GM19372 (cell line): Measurements from ENCODE around the gene ZSCAN4.

Experiments
- ATAC-seq: cut with Tn5 transposase; IDR thresholded peaks from one replicate; pipeline ENCODE4 v1.9.1; 2021; ENCODE audit warnings: mild to moderate bottlenecking, low read depth, moderate library complexity; ENCODE audit not compliant: unreplicated experiment

The ZSCAN4 gene

GRCh38 chr19:57668635-57669034 lies at the start of gene ZSCAN4:
ZSCAN4 (plus strand) TSS chr19:57668935; CDS start chr19:57676146, 7,211 bp downstream.
- ATAC-seq = no peak

GRCh38 chr19:57620673-57621348 lies 47.9 kb upstream of the ZSCAN4 start:
- ATAC-seq = no peak

- no peak for ATAC-seq
Measured at GRCh38 chr19:57623091-57623490, 45.6 kb upstream of the ZSCAN4 start.

DNA sequence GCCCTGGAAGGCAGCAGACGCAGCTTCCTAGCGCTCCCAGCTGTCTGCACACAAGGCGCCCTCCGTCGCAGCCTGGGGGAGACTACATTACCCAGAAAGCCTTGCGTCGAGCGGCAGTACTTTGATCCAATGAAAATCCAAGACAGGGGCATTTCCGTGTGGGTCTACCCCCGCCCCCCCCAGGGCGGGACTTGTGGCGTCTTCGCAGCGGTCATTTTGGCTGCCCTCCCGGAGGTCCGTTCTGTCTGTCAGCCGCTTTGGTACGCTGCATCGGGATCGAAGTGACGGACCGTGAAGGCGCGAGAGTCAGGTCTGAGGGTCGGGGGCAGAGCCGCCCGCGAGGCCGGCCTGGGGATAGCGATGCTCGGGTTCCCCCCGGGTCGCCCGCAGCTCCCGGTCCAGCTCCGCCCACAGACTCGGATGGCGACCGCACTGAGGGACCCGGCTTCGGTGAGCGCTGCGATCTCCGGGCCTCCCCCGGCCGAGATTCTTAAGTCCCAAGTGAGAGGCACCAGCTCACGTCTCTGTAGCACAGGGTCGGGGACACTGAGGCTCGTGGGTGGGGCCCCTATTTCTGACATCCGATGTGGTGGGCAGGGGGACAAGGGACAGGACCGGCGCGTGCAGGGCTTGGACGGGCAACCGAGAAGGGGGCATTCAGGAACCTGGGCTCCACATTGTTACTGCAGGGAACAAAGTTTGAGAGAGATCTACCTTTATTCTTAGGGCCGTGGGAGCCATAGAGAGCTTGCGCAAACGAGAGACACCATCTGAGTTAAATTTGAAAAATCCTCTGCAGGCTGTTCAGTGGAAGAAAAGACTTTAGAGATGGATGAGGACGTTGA lies 35.5 kb upstream of the ZSCAN4 start, which contains the start of gene ZNF211:
TSS of gene ZNF211 (plus strand) at position 182 of the 845 bp plus-strand sequence. CDS start at position 361, 179 bp downstream.
- ATAC-seq = peak; percentile 84

- no peak for ATAC-seq
Measured at GRCh38 chr19:57633832-57634131, 35.0 kb upstream of the ZSCAN4 start.

GRCh38 chr19:57637379-57637778 lies 31.4 kb upstream of the ZSCAN4 start:
- ATAC-seq = no peak

DNA sequence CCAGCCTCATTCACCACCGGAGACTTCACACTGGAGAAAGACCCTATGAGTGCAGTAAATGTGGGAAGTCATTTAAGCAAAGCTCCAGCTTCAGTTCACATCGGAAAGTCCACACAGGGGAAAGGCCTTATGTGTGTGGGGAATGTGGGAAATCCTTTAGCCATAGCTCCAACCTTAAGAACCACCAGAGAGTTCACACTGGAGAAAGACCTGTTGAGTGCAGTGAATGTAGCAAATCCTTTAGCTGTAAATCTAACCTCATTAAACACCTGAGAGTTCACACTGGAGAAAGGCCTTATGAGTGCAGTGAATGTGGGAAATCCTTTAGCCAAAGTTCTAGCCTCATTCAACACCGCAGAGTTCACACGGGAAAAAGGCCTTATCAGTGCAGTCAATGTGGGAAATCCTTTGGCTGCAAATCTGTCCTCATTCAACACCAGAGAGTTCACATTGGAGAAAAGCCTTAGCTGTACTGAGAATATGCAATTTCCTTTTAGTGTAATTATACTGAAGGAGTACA lies 27.0 kb upstream of the ZSCAN4 start:
- no peak for ATAC-seq

DNA sequence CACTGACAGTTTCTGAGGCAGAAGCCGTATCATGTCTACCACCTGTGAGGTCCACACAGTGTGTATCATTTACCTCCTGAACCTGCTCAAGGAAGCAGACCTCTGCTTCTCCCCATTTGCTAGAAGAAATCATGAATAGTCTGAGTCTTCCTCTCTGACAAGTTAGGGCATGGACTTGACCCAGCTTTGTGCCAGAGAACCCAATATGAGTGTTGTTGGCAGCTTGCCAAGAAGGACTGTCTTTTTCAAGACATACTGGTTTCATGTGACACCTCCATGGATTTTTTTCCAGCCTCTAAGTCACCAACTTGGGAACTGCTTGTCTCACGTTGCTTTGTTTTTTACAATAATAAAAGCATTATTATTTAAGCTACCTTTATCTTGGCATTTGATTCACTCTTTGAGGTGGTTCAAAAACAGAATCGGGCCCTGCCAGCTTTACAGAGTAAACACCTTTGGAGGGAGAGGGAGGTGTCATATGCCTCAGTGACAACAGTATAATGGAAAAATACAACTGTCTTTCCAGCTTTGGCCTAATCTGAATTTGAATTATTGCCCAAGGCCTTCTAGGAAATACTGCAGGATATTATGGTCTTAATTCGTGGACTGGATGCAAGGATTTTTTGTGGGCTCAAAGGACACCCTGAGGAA lies 26.2 kb upstream of the ZSCAN4 start:
- ATAC-seq = no peak

DNA sequence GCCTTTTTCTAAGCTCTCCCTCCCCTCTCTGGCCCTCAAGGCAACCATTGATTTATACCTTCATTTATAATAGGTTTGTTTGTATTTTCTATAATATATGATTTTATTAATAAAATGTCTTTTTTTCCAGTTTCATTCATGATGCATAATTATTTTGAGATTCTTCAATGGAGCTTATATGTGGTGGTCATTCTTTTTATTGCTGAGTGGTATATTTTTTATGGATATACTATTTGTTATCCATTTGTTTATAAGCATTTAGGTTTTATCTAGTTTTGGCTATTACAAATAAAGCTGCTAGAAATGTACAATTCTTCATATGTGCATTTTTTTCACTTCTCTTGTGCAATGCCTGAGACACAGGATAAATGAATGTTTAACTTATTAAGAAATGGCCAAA lies 25.0 kb upstream of the ZSCAN4 start:
- no peak for ATAC-seq

- no peak for ATAC-seq
Measured at GRCh38 chr19:57648331-57649003, 20.3 kb upstream of the ZSCAN4 start.

DNA sequence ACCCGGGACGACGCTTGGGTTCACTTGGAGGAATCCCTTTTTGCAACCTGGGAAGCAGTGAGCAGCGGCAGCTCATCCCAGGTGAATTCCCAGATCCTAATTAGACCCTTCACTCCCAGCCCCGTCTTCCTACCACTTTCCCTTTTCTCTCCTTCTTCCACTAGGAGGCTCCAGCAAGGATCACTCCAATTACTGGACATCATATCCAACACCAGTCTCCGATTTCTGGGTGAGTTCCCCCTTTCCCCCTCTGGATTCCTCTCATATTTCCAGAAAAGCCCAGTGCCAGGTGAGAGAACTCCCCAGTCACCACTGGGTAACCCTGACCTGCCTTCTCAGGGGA lies 17.1 kb upstream of the ZSCAN4 start:
- no peak for ATAC-seq

GRCh38 chr19:57653689-57654088 lies 15.0 kb upstream of the ZSCAN4 start:
- ATAC-seq = no peak

DNA sequence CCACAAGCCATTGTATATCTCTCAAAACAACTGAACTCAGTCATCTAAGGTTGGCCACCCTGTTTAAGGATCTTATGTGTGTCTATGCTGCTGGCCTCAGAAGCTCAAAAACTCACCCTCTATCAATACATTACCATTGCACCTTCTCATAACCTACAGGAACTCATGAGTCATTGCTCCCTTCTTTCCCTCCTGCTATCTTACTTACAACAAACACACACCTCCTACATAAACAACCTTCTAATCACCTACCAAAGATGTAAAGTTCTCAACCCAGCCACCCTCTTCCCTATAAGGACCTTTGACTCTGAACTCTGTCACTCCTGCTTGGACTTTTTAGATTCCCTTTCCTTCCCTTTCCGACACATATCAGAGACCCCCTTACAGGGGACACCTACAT lies 13.3 kb upstream of the ZSCAN4 start:
- ATAC-seq = no peak

DNA sequence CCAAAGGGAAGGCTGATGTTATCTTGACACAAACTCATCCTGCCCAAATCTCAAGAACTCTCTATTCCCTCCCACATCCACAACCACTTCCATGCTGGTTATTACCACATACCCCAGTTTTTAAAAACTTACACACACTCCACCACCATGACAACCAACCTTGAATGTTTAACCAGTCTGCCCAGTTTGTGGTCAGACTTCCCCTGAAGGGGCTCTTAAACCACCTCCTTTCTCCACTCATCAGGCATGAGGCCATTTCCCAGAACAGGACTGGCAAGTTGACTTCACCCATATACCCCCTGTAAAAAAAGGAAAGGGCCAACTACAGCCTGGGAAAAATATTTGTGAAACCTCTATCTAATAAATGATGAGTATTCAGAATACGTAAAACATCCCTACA lies 12.4 kb upstream of the ZSCAN4 start:
- ATAC-seq = no peak

DNA sequence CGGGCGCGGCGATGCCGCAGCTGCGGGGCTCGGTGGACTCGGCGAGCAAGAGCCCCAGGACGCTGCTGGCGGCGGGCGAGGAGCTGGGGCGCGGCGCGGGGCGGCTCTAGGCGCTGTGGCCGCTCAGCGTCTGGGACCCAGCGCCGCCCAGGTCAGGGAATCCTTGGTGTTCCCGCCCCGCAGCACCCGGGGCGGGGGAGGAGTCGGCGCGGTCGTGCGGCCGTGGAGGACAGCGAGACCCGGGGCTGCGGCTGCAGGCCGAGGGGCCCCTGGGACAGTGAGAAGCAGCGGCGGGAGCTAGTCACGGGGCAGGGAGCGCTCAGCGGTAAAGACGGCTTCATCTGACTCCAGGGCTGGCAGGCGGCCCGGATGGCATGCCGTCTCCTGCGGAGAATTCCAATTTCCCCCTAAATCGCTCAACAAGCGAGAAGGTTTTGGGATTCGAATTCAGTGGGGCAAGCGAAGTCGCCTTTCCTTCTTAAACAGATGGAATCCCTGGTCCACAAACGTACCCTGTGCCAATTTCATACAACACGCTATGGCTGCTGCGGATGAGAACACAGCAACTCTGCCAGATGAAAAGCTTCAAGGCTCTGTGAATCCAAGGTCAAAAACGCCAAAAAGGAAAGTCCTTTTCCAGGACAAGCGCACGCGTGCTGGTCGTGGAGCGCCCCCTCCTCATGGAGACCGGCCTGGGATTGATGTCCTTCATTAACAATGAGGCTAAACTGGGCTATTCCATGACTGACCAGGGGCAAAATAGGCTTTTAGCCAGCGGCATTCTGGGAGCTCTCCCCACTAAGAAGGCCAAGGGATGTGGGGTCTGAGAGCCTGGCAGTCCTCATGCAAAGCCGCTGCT lies 4.2 kb upstream of the ZSCAN4 start:
- ATAC-seq = no peak

DNA sequence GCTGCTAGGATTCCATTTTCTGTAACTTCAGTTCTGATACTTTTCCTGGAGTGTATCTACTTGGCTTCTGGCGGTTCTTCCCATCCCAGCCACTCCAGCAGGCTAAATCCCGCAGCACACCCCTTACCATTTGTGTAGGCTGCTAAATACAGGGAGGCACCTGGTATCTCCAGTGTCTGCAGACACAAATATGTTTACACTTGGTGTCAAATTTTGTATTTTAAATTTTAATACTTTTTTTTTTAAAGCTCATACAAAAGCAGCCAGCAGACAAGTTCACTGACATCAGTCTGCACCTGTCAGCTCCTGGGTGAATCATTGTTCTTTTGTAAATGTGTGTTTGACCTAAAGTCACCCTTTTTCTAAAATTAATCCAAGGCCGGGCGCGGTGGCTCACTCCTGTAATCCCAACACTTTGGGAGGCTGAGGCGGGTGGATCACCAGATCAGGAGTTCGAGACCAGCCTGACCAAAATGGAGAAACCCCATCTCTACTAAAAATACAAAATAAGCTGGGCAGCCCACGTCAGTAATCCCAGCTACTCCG lies 3.4 kb upstream of the ZSCAN4 start:
- ATAC-seq = no peak

- no peak for ATAC-seq
Measured at GRCh38 chr19:57667228-57667627, 1.5 kb upstream of the ZSCAN4 start.

DNA sequence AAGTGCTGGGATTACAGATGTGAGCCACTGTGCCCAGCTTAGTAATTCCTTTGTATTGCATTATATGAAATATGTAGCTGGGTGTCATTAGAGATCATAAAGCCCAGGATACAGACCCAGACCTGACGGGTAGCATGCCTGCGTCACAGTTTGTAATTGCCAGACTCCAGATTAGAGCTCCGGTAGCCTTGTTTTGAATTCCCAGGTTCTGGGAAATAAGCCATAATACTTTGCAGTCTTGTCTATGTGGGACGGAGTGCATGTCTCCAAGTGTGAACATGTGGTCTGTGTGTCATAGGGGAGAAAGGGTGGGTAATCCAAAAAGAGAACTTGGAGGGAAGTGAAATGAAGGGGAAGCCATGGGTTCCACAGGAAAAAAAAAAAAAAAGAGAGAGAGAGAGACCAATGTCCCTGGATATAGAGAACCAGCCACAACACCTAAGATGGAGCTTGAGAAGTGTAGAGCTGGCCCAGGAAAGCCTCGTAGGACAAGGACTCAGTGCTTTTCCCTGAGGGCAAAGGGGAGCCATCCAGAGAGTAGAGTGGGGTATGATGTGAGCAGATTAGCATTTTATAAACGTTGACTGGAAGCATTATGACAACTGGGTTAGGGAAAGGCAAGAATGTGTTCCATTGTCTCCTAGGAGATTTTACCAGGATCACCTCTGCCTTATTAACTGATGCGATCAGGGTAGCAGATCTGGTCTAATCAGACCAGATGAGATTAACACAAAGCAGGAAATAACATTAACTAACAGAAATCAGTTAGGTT lies 2.6 kb downstream of the ZSCAN4 start:
- no peak for ATAC-seq

- no peak for ATAC-seq
Measured at GRCh38 chr19:57672466-57672865, 3.7 kb downstream of the ZSCAN4 start.
